Measurements from ENCODE around the gene TOP3B.

- TF ChIP-seq POLR2A (IDR thresholded peaks at IDR 0.05) (no peak), CTCF (IDR thresholded peaks at IDR 0.05) (no peak), EP300 (IDR thresholded peaks at IDR 0.05) (no peak)
These were observed 55.3 kb downstream of the TOP3B start for GRCh38 chr22:21927174-21927823.

Measured in tibial nerve (tissue), 4 donors.